Breast epithelium (tissue), 4 donors: ENCODE data around the gene HPGDS. TPM values are rescaled to one million over a fixed set of nuclear protein-coding genes. Genes with fewer than 3 reads are reported as not detected.

ENCODE experiments used
- DNase-seq, 2 donors: peaks; one replicate each; pipeline ENCODE4 v3.0.0-alpha.2; 2019; ENCODE audit warnings: low spot score in 2 of 2
- H3K27ac ChIP-seq, 2 donors: fragments of 200-600 bp; sonication (generic) in 1 of 2; one replicate each; pipeline ENCODE4 v1.5.1; 2016 to 2019; ENCODE audit warnings: mild to moderate bottlenecking in 1 of 2
- H3K27me3 ChIP-seq, 2 donors: fragments of 200-600 bp; sonication (generic) in 1 of 2; one replicate each; pipeline versions ENCODE4 v1.5.1 to v1.6.0; 2017 to 2019; ENCODE audit warnings: control low read depth in 1 of 2, mild to moderate bottlenecking in 1 of 2
- H3K36me3 ChIP-seq: fragments of 200-600 bp; one replicate; pipeline ENCODE4 v1.5.1; 2019
- H3K4me1 ChIP-seq, 2 donors: fragments of 200-600 bp; sonication (generic); one replicate each; pipeline ENCODE4 v1.5.1; 2016 to 2019; ENCODE audit warnings: control low read depth in 1 of 2
- H3K4me3 ChIP-seq, 3 donors: fragments of 200-600 bp; sonication (generic); 1 replicate in 2 of 3; 2 replicates in 1 of 3; pipeline ENCODE4 v1.5.1; 2016 to 2019; ENCODE audit warnings: mild to moderate bottlenecking in 3 of 3, moderate library complexity in 2 of 3
- H3K9me3 ChIP-seq, 2 donors: fragments of 200-600 bp; sonication (generic) in 1 of 2; one replicate each; pipeline ENCODE4 v1.5.1; 2016 to 2019; ENCODE audit warnings: control low read depth in 1 of 2
- CTCF ChIP-seq, 3 donors: fragments of 450-650 bp; IDR thresholded peaks; one replicate each; pipeline ENCODE4 v1.5.1; 2016 to 2017; ENCODE audit warnings: antibody characterized with exemption in 3 of 3, mild to moderate bottlenecking in 3 of 3, moderate library complexity in 3 of 3
- POLR2A ChIP-seq: fragments of 450-650 bp; IDR thresholded peaks from one replicate; pipeline ENCODE4 v1.6.1; 2016; ENCODE audit warnings: antibody characterized with exemption, mild to moderate bottlenecking, moderate library complexity
- POLR2AphosphoS5 ChIP-seq, 3 donors: sonication (generic); formaldehyde crosslinking; IDR thresholded peaks; one replicate each; pipeline ENCODE4 v1.6.1; 2017; ENCODE audit warnings: antibody characterized with exemption in 3 of 3
- intact Hi-C: fragments of 100-400 bp; cut with DNase I; formaldehyde crosslinking; loops from one replicate; pipeline ENCODE4 v1.15.1; 2023; ENCODE audit warnings: low total_unique reads
- total RNA-seq, 3 donors: library from RNA; depleted of rRNA; stranded (reverse); fragments of >200 nt; gene quantifications; one replicate each; pipeline ENCODE4 v1.1.0, GENCODE V29; 2016

The HPGDS gene
- total RNA-seq, 3 donors from 2014 or later = 0.98 to 7.5 (median 2.0) TPM

- Histone ChIP-seq H3K4me1 (no peaks in the 10 kb centered on the region), H3K36me3 (no peaks in the 10 kb centered on the region), H3K27me3 (no peaks in the 10 kb centered on the region), H3K27ac (no peak overlapping the region), H3K9me3 (no peaks in the 10 kb centered on the region), H3K4me3 (no peak overlapping the region)
- intact Hi-C loops = no loop called here
- no peak for DNase-seq
- no peak for TF ChIP-seq POLR2AphosphoS5 (IDR thresholded peaks at IDR 0.05)
- no peak for TF ChIP-seq CTCF (IDR thresholded peaks at IDR 0.05)
These were observed 29.8 kb upstream of the HPGDS start for GRCh38 chr4:94372228-94372978.

- DNase-seq = no peak
- TF ChIP-seq POLR2A (no peak), POLR2AphosphoS5 (IDR thresholded peaks at IDR 0.05) (no peak), CTCF (IDR thresholded peaks at IDR 0.05) (no peak)
- intact Hi-C loops = no loop called here
- Histone ChIP-seq H3K4me1 (no peaks in the 10 kb centered on the region), H3K36me3 (no peaks in the 10 kb centered on the region), H3K27ac (no peak overlapping the region), H3K27me3 (no peaks in the 10 kb centered on the region), H3K9me3 (no peaks in the 10 kb centered on the region), H3K4me3 (no peak overlapping the region)
These were observed 28.7 kb upstream of the HPGDS start for GRCh38 chr4:94371290-94371689.

GRCh38 chr4:94370533-94371254 lies 28.1 kb upstream of the HPGDS start:
- H3K36me3 ChIP-seq = no peaks in the 10 kb centered on the region
- no peak for DNase-seq
- intact Hi-C loops = no loop called here
- TF ChIP-seq CTCF (IDR thresholded peaks at IDR 0.05) (no peak), POLR2A (no peak), POLR2AphosphoS5 (IDR thresholded peaks at IDR 0.05) (no peak)
- H3K4me1 ChIP-seq = no peaks in the 10 kb centered on the region
- no peak overlapping the region for H3K27ac ChIP-seq
- no peaks in the 10 kb centered on the region for H3K27me3 ChIP-seq
- no peaks in the 10 kb centered on the region for H3K9me3 ChIP-seq
- no peak overlapping the region for H3K4me3 ChIP-seq

- no peak for DNase-seq
- TF ChIP-seq POLR2AphosphoS5 (IDR thresholded peaks at IDR 0.05) = no peak
- no peak for TF ChIP-seq CTCF (IDR thresholded peaks at IDR 0.05)
- no peak for TF ChIP-seq POLR2A
- no peak overlapping the region for H3K27ac ChIP-seq
- no peaks in the 10 kb centered on the region for H3K9me3 ChIP-seq
- H3K4me1 ChIP-seq = no peaks in the 10 kb centered on the region
- no peak overlapping the region for H3K4me3 ChIP-seq
- H3K27me3 ChIP-seq = no peaks in the 10 kb centered on the region
- no peaks in the 10 kb centered on the region for H3K36me3 ChIP-seq
- intact Hi-C loops = no loop called here
These were observed 26.4 kb upstream of the HPGDS start for GRCh38 chr4:94369046-94369445.

- no peaks in the 10 kb centered on the region for H3K27me3 ChIP-seq
- no peak for TF ChIP-seq POLR2AphosphoS5 (IDR thresholded peaks at IDR 0.05)
- TF ChIP-seq CTCF (IDR thresholded peaks at IDR 0.05) = no peak
- no peak for TF ChIP-seq POLR2A
- no peaks in the 10 kb centered on the region for H3K9me3 ChIP-seq
- intact Hi-C loops = no loop called here
- no peak overlapping the region for H3K27ac ChIP-seq
- no peak overlapping the region for H3K4me3 ChIP-seq
- DNase-seq = no peak
- H3K4me1 ChIP-seq = no peaks in the 10 kb centered on the region
- no peaks in the 10 kb centered on the region for H3K36me3 ChIP-seq
These were observed 25.8 kb upstream of the HPGDS start for GRCh38 chr4:94368459-94368858.
